HUES48 (cell line): ENCODE data around the gene OVCH2.

Experiments used
- H3K27ac ChIP-seq: one replicate; pipeline ENCODE4 v1.7.0; 2013; ENCODE audit warnings: low read depth, low read length, inconsistent platforms
- H3K27me3 ChIP-seq: 2 replicates; pipeline ENCODE4 v1.6.1; 2013; ENCODE audit warnings: mild to moderate bottlenecking, low read length; ENCODE audit not compliant: control insufficient read depth, insufficient read depth
- H3K36me3 ChIP-seq: 2 replicates; pipeline ENCODE4 v1.6.1; 2013; ENCODE audit warnings: low read length; ENCODE audit not compliant: control insufficient read depth, insufficient read depth
- H3K4me1 ChIP-seq: 2 replicates; pipeline ENCODE4 v1.6.1; 2013; ENCODE audit warnings: mild to moderate bottlenecking, low read length; ENCODE audit not compliant: control insufficient read depth, insufficient read depth
- H3K4me3 ChIP-seq: 2 replicates; pipeline ENCODE4 v1.5.1; 2013; ENCODE audit warnings: mild to moderate bottlenecking, low read depth, low read length
- H3K9ac ChIP-seq: 2 replicates; pipeline ENCODE4 v1.6.1; 2013; ENCODE audit warnings: mild to moderate bottlenecking, low read depth, low read length, moderate library complexity
- H3K9me3 ChIP-seq: 2 replicates; pipeline ENCODE4 v1.6.1; 2013; ENCODE audit warnings: low read length; ENCODE audit not compliant: control insufficient read depth, insufficient read depth

Gene OVCH2

GRCh38 chr11:7688238-7688826 lies 17.9 kb downstream of the OVCH2 start:
- Histone ChIP-seq H3K9me3 (no peaks in the 10 kb centered on the region), H3K4me3 (no peak overlapping the region), H3K9ac (no peak overlapping the region), H3K27ac (no peak overlapping the region), H3K36me3 (no peaks in the 10 kb centered on the region), H3K27me3 (no peaks in the 10 kb centered on the region), H3K4me1 (peaks cover 9% of the 10 kb centered on the region; the same call in 1 of the 2 replicates)

GRCh38 chr11:7687386-7687785 lies 18.9 kb downstream of the OVCH2 start:
- Histone ChIP-seq H3K4me3 (no peak overlapping the region), H3K36me3 (no peaks in the 10 kb centered on the region), H3K9ac (no peak overlapping the region), H3K27ac (no peak overlapping the region), H3K9me3 (no peaks in the 10 kb centered on the region), H3K4me1 (peaks cover 9% of the 10 kb centered on the region; the same call in 1 of the 2 replicates), H3K27me3 (no peaks in the 10 kb centered on the region)

GRCh38 chr11:7686761-7687160 lies 19.5 kb downstream of the OVCH2 start:
- Histone ChIP-seq H3K9ac (no peak overlapping the region), H3K9me3 (no peaks in the 10 kb centered on the region), H3K27me3 (no peaks in the 10 kb centered on the region)

GRCh38 chr11:7683571-7683970 lies 22.7 kb downstream of the OVCH2 start:
- no peak overlapping the region for H3K4me3 ChIP-seq
- no peaks in the 10 kb centered on the region for H3K9me3 ChIP-seq
- no peaks in the 10 kb centered on the region for H3K27me3 ChIP-seq
- peaks cover 15% of the 10 kb centered on the region for H3K4me1 ChIP-seq
- no peak overlapping the region for H3K27ac ChIP-seq
- no peak overlapping the region for H3K9ac ChIP-seq
- no peaks in the 10 kb centered on the region for H3K36me3 ChIP-seq

More at GRCh38 chr11:7686761-7687160, 19.5 kb downstream of the OVCH2 start:
- H3K4me1 ChIP-seq = peaks cover 9% of the 10 kb centered on the region; the same call in 1 of the 2 replicates
- H3K27ac ChIP-seq = no peak overlapping the region
- no peaks in the 10 kb centered on the region for H3K36me3 ChIP-seq
- H3K4me3 ChIP-seq = no peak overlapping the region

GRCh38 chr11:7677796-7678201 lies 28.5 kb downstream of the OVCH2 start:
- Histone ChIP-seq H3K27me3 (peaks cover 2% of the 10 kb centered on the region; the same call in 1 of the 2 replicates), H3K4me3 (no peak overlapping the region), H3K36me3 (no peaks in the 10 kb centered on the region), H3K4me1 (peaks cover 38% of the 10 kb centered on the region), H3K9me3 (no peaks in the 10 kb centered on the region), H3K27ac (peak overlapping the region; percentile 44), H3K9ac (no peak overlapping the region)

- H3K4me3 ChIP-seq = no peak overlapping the region
- no peaks in the 10 kb centered on the region for H3K9me3 ChIP-seq
- H3K27me3 ChIP-seq = peaks cover 2% of the 10 kb centered on the region; the same call in 1 of the 2 replicates
- peak overlapping the region; percentile 44 for H3K27ac ChIP-seq
- no peaks in the 10 kb centered on the region for H3K36me3 ChIP-seq
- H3K4me1 ChIP-seq = peaks cover 38% of the 10 kb centered on the region
- H3K9ac ChIP-seq = no peak overlapping the region
These were observed 29.2 kb downstream of the OVCH2 start for GRCh38 chr11:7677071-7677470.

GRCh38 chr11:7675631-7676030 lies 30.6 kb downstream of the OVCH2 start:
- Histone ChIP-seq H3K9ac (no peak overlapping the region), H3K4me3 (no peak overlapping the region), H3K4me1 (peaks cover 38% of the 10 kb centered on the region), H3K27ac (no peak overlapping the region), H3K27me3 (peaks cover 2% of the 10 kb centered on the region; the same call in 1 of the 2 replicates), H3K36me3 (peaks cover 4% of the 10 kb centered on the region), H3K9me3 (no peaks in the 10 kb centered on the region)

GRCh38 chr11:7673724-7674434 lies 32.4 kb downstream of the OVCH2 start:
- H3K4me1 ChIP-seq = peaks cover 35% of the 10 kb centered on the region
- H3K4me3 ChIP-seq = peak overlapping the region; percentile 75
- peaks cover 16% of the 10 kb centered on the region for H3K36me3 ChIP-seq
- H3K27ac ChIP-seq = peak overlapping the region; percentile 23
- H3K27me3 ChIP-seq = peaks cover 2% of the 10 kb centered on the region; the same call in 1 of the 2 replicates
- peak overlapping the region; percentile 82 for H3K9ac ChIP-seq
- no peaks in the 10 kb centered on the region for H3K9me3 ChIP-seq

GRCh38 chr11:7672960-7673723 lies 33.1 kb downstream of the OVCH2 start, which contains the start of gene CYB5R2:
Gene CYB5R2, minus strand, starts transcription at chr11:7673500. Its CDS starts 675 bp downstream, at chr11:7672825.
- H3K9me3 ChIP-seq = no peaks in the 10 kb centered on the region
- H3K9ac ChIP-seq = peak within 1 kb of the TSS; percentile 82
- peaks cover 23% of the 10 kb centered on the region for H3K36me3 ChIP-seq
- peaks cover 28% of the 10 kb centered on the region for H3K4me1 ChIP-seq
- peak within 1 kb of the TSS; percentile 75 for H3K4me3 ChIP-seq
- peak within 1 kb of the TSS; percentile 23 for H3K27ac ChIP-seq
- peaks cover 2% of the 10 kb centered on the region; the same call in 1 of the 2 replicates for H3K27me3 ChIP-seq

GRCh38 chr11:7672276-7672959 lies 33.9 kb downstream of the OVCH2 start:
- Histone ChIP-seq H3K9ac (no peak overlapping the region), H3K9me3 (no peaks in the 10 kb centered on the region), H3K36me3 (peaks cover 30% of the 10 kb centered on the region), H3K27ac (no peak overlapping the region), H3K4me1 (peaks cover 22% of the 10 kb centered on the region), H3K4me3 (no peak overlapping the region), H3K27me3 (peaks cover 2% of the 10 kb centered on the region; the same call in 1 of the 2 replicates)
